Activated naive CD8-positive, alpha-beta T cell treated with anti-CD3 and anti-CD28 coated beads, Interleukin-2, amount 50 U/mL, for 16 hours (primary cell): ENCODE measurements around the gene DUSP12.
"Not testable (repeated sequence)": the region's sequence is repeated elsewhere in the genome, so short reads cannot be mapped to it uniquely, and the experiment has no call there.

Source experiments
- DNase-seq: peaks from one replicate; pipeline ENCODE4 v3.0.0-alpha.2; 2020; ENCODE audit warnings: low read depth, low spot score

The DUSP12 gene

DNA sequence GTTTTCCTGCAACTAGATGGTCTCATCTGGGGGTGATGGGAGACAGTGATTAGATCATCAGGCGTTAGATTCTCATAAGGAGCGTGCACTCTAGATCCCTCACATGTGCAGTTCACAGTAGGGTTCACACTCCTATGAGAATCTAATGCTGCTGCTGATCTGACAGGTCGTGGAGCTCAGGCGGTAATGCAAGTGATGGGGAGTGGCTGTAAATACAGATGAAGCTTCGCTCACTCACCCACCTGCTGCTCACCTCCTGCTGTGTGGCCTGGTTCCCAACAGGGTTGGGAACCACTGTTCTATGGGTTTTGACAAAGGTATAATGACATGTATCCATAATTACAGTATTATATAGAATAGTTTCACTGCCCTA lies 20.1 kb downstream of the DUSP12 start:
- DNase-seq: not testable (repeated sequence)

DNA sequence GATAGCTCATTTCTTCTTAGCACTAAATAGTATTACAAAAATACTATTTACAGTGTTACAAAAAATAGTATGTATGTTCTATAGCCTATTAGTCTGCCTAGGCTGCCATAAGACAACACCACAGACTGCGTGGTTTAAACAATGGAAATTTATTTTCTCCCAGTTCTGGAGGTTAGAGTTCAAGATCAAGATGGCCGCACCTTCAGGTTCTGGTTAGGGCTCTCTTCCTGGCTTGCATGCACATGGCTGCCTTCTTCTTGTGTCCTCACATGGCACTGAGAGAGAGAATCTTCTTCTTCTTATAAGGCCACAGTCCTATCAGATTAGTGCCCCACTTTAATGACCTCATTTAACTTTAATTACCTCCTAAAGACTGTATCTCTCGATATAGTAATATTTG lies 20.7 kb downstream of the DUSP12 start:
- DNase-seq: no peak

DNA sequence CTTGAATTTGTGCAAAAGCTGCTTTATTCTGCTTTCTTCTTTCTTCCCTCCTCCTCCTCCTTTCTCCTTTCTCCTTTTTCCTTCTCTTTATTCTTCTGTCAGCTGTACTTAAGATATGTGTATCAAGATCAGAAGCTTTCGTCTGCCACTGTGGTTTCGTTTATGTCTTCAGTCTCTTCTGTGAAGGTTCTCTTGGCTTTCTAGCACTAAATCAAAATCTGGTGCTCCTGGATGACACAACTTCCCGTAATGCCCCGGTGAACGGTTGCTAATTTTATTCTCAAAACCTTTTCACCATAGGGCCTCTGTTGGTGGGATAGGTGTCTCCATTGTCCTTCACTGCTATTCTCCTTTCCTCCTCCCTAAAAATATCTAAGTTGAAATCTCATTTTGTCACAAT lies 21.6 kb downstream of the DUSP12 start:
- no peak for DNase-seq

DNA sequence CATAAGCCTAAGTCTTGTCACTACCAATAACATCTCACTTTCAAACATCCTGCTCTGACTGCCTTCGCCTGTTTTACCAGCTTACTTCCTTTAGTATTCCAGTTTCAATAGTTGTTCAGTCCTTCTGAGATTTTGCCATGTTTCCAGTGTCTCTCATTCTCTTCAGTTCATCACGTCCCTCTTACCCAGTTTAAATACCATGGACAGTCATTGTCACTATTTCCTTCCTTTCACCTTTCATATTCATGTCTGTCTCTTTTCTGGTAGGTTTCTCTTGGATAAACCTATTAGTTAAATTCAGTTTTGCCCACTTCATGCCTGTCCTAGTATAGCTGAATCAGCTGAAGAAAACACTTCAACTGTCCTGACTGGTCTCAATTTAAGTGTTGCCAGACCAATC lies 22.4 kb downstream of the DUSP12 start:
- no peak for DNase-seq

DNA sequence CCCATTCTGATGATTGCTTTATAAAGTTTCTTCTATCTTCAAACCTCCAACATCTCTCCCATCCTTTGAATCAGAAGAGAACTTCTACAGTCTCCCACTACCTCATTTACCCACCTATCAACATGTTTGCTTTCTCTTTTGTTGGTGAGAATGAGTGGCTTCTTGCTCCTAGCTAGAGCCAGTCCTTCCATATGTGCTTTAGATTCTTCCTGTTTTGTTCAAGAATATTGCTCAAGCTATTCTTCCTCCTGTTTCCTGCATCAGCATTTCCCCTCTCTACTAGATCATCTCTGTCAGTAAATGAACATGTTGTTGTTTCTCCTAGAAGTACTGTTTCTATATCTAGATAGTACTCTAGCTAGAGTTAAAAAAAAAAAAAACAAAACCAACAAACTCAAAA lies 22.8 kb downstream of the DUSP12 start:
- no peak for DNase-seq

DNA sequence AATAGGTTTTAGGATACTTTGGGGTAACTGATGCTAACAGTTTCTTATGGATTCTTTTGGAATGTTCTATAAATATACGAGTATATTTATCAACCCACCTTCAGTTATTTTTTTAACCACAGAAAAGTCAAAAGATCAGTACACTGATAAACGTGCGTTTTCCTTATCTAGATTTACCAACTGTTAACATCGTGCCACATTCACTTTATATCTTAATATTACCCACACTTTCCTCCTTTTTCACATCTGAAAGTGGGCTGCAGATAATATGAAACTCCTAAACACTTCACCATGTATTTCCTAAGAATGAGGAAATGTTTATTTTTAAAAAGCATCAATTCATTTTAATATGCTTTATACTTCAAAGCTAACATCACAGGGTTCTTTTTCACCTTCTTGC lies 24.2 kb downstream of the DUSP12 start:
- no peak for DNase-seq

DNA sequence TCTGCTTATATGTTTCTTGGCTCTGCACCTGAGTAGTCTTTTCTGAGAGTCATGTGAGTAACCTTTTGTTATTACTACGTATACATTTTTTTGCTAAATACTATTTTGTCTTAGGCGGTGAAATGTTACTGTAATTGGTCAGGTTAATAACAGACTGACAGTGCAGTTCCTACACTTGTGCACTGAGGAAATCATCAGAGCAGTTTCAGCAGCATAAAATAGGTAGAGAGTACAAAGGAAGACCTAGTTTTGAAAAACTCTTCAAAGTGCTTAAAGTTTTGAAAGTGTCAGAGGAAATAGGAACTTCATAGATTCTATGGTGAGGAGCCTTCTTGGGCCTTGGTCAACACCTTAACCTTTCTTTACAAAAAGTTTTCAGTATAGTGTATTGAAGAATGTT lies 27.7 kb downstream of the DUSP12 start:
- DNase-seq: no peak

DNA sequence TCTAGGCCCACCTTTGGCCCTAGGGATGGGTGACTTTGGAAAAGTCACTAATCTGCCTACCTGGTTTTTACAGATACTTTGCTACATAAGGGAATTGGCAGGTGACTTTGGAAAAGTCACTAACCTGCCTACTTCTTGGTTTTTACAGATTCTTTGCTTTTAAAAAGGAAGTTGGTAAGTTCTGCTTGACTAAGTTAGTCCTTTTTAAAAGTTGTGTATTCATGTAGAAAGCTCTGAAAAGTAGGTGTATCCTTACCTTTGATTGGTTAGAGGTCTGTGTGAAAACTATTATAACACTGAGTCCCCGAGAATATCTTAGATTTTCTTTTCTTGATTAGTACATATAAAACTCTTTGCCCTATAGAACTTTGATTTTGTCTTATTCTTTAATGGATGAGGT lies 28.9 kb downstream of the DUSP12 start:
- DNase-seq: no peak

DNA sequence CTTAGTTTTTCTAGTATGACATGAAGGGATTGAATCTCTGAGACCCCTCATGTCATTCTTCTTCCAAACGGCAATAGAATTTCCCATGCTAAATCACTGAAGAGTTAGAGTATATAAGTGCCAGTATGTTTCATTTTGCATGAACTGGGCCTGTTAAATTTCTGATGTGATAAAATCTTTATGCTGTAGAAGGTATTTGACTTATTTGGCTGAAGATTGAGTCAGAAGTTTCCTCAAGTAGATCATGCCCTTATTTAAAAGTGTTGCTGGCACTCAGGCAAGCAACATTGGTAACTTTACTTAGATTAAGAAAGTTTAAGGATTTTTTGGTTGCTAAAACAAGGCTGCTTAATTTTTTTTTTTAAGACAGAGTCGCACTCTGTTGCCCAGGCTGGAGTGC lies 29.8 kb downstream of the DUSP12 start:
- no peak for DNase-seq

DNA sequence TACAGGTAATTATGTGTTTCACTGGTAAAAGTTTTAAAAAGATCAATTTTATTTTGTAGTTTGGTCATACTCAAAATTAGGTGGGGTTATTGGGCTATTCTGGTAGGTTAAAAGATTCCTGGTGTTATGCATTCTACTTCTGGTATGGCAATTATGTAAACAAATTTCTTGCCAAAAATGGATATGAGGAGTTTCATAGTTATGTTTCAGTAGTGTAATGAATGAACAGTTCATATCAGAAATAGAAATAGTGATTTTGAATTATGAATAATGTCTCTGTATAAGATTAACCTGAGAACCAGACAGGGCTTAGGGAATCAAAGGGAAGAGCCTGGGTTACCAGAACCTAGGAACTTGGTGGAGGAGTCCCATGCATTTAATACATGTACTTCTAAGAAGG lies 32.4 kb downstream of the DUSP12 start:
- no peak for DNase-seq

DNA sequence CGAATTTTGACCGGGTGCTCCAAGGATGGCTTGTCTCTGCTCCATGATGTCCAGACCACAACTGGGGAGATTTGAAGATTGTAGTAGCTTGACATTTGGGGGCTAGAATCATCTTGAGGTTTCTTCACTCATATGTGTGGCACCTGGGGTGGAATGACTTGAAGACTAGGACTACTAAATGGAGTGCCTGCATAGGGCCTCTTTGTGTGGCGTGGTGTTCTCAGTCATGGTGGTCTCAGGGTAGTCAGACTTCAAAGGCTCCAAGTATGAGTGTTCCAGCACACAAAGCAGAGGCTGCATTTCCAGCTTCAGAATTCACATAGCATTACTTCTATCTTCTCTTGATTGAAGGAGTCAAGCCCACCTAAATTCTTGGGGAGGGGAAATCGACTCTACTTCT lies 33.3 kb downstream of the DUSP12 start:
- DNase-seq: no peak

DNA sequence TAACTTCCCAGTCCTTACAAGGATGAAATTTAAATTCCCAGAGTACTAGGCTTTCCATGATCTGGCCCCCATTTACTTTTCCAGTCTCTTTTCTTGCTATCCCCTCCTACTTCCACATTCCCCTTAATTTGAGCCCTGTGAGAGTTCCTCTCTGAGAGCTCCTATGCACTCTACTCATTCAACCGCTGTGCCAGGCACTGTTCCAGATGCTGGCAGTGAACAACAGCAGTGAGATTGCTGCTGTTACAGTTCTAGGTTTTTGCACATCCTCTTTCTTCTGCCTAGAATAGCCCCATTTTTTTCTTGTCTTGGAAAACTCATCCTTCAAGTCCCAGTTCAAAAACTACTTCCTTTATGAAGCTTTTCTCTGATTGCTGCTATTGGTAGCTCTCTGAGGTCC lies 35.4 kb downstream of the DUSP12 start:
- no peak for DNase-seq

DNA sequence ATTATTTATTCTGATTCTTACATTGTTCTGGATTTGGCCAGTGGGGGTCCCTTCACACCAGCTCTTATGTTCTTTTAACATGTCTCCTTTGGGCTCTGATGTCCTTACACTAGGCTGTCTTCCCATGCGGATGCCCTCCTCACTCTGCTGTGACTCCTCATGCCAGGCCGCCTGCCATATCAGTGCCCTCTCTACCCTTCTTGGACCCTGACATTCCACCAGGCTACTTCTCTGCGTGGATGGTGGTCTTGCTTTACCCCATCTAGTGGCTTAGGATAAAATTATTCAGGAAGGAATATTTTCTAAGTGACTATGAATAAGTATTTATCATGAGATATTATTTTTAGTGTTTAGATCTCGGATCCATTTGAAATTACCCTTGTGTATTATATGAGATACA lies 37.8 kb downstream of the DUSP12 start:
- no peak for DNase-seq

DNA sequence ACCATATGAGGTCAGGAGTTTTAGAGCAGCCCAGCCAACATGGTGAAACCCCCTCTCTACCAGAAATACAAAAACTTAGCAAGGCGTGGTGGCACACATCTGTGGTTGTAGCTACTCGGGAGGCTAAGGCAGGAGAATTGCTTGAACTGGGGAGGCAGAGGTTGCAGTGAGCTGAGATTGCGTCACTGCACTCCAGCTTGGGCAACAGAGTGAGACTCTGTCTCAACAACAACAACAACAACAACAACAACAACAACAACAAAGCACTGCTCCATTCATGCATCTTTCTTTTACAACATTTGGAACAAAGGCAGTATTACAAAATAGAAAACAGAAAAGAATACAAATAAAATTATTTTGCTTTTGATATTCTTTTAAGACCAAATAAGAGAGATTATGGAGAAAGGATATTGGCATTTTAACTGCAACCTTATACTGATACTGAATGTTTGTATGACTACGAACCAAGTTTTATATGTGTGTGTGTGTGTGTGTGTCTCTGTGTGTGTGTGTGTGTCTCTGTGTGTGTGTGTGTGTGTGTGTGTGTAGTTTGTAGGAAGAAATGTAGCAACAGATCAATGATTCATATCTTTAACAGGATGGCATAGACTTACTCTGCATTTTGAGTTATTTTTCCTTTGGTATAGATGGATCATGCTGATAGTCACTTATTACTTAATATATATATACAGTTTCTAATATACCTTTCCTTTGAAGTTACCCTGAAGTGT lies 41.2 kb downstream of the DUSP12 start:
- no peak for DNase-seq

DNA sequence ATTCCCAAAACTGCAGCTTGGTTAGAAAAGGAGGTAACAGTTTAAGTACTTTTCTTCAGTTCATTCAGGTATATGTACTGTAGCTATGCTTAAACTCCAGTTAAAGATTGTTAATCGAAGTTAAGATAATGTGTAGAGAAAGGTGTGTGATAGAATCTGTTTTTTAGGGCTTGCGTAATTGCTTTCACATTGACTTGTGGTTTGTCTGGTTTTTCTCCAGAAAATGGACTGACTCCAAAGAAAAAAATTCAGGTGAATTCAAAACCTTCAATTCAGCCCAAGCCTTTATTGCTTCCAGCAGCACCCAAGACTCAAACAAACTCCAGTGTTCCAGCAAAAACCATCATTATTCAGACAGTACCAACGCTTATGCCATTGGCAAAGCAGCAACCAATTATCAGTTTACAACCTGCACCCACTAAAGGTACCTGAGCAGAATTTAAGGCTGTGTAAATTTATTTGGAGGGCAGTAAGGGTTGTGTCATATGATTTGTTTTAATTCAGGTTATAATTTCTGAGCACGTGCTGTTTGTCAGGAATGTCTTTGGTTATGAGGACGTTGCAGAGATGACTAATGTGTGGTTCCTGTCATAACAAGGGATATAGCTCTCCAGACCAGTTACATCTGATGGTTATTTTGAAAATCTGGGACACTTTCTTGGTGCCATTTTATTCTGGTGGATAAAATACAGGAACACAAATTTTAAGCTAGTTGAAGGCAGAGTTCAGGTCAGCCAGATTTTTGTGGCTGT lies 42.5 kb downstream of the DUSP12 start:
- no peak for DNase-seq

DNA sequence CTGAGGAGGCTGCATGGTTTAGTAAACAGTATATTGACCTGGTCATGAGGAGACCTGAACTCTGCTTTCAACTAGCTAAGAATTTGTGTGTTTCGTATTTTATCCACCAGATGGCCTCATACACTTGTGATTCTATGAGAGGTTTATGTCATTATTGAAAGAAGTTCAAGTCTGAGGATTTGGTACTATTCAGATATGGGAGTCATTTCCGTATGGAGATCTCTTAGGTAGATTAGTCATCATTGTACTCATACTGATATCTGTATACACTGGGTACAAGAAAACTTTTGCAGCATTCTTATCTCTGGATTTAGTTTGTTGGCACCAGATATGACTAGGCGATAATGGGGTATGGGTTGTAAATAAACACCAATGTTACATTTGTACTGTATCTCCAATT lies 43.2 kb downstream of the DUSP12 start:
- no peak for DNase-seq

DNA sequence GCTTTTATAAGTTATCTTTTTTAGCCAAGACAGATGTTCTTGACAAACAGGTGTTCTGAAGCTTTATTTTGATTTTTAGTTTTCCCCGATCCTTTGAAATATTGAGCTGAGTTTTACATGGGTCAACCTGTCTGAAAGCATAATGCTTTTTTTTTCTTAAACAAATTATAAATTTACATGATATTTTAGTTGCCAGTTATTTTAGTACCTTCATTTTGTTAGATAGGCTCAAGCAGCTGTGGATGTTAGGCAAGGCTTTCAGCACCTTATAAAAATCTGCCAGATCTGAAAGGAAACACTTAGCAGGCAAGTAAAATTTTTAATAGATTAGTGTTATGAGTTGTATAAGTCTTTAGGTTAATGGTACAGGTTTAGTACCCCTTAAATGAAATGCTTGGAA lies 50.2 kb downstream of the DUSP12 start:
- no peak for DNase-seq

DNA sequence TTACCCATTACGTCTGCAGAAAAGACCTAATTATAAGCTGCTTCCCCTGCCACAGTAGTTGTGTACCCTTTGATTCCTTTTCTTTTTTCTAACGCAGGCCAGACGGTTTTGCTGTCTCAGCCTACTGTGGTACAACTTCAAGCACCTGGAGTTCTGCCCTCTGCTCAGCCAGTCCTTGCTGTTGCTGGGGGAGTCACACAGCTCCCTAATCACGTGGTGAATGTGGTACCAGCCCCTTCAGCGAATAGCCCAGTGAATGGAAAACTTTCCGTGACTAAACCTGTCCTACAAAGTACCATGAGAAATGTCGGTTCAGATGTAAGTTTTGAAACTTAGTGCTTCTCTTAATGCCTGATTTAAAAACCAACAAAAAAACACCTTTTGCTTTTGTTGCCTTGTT lies 52.4 kb downstream of the DUSP12 start:
- DNase-seq: no peak

DNA sequence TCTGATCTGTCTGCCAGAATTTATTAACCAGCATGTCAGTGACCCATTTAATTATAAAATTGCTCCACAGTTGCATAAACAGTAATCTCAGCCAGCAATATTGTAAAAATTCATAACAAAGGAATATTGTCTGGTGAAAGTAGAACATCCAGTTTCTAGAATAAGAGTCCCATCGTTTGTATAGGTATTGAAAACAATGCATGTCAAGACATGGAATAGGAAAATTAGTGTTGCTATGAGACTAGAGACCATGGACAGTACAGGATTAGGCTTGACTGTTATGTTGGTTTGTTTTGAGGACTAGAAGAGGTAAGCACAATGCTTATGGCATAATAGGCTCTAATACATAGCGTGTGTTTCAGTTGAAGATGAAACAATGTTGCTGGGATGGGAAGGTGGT lies 53.6 kb downstream of the DUSP12 start:
- no peak for DNase-seq

DNA sequence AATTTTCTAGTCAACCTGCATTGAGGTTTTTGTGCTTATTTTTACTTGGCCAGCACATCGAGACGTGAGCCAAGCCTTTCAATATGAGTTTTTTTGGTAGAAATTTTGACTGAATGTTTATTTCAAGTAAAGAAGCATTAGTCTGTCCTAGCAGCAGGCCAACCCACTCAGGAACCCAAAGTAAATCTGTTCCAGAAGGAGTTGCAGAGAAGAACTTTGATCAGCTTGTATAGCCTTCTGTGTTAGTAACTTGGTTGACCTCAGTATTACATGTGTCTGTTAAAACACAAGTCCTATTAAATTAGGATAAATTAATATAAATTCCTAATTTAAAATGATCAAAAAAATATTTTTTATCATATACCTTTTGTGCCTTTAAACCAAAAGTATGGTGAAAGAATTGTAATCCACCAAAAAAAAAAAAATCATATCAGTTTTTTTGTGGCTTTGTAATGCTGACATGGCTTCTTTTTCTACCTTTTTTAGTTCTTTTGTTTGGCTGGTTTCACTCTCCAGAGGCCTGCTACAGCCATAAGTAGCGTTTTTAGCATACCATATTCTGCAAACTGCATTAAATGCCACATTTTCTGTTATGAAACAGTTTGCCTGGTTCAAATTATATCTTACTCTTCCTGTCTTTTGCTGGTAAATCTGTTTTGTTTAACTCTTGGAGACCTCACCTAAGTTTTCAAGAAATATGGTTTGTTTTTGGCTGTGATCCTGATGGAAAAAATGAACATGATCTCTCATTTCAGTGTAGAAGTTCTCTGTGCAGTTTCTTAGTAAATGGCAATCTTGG lies 56.0 kb downstream of the DUSP12 start:
- DNase-seq: no peak
